HG03457 (cell line): ENCODE measurements around the gene ABCA2.

ENCODE experiments used
- ATAC-seq: cut with Tn5 transposase; IDR thresholded peaks from one replicate; pipeline ENCODE4 v1.9.1; 2021; ENCODE audit warnings: moderate number of reproducible peaks; ENCODE audit not compliant: unreplicated experiment

Gene ABCA2

GRCh38 chr9:136969150-136969549 lies 58.9 kb downstream of the ABCA2 start:
- no peak for ATAC-seq

GRCh38 chr9:136968333-136969127 lies 59.5 kb downstream of the ABCA2 start:
- ATAC-seq = no peak

- no peak for ATAC-seq
Observed at GRCh38 chr9:136965771-136966484, 62.1 kb downstream of the ABCA2 start.

- ATAC-seq = no peak
Observed at GRCh38 chr9:136964833-136965422, 63.1 kb downstream of the ABCA2 start.

- no peak for ATAC-seq
Observed at GRCh38 chr9:136964171-136964689, 63.8 kb downstream of the ABCA2 start.

- no peak for ATAC-seq
Observed at GRCh38 chr9:136963751-136964150, 64.3 kb downstream of the ABCA2 start.

- no peak for ATAC-seq
Observed at GRCh38 chr9:136963341-136963740, 64.7 kb downstream of the ABCA2 start.

GRCh38 chr9:136962701-136963248 lies 65.3 kb downstream of the ABCA2 start:
- ATAC-seq = no peak

- no peak for ATAC-seq
Observed at GRCh38 chr9:136962163-136962562, 65.9 kb downstream of the ABCA2 start.

GRCh38 chr9:136961279-136962065 lies 66.6 kb downstream of the ABCA2 start:
- ATAC-seq = no peak

- no peak for ATAC-seq
Observed at GRCh38 chr9:136960938-136961275, 67.1 kb downstream of the ABCA2 start.

- ATAC-seq = no peak
Observed at GRCh38 chr9:136960212-136960937, 67.7 kb downstream of the ABCA2 start.

GRCh38 chr9:136958898-136959850 lies 68.9 kb downstream of the ABCA2 start:
- ATAC-seq = no peak

GRCh38 chr9:136958473-136958872 lies 69.6 kb downstream of the ABCA2 start:
- ATAC-seq = no peak

- ATAC-seq = no peak
Observed at GRCh38 chr9:136957901-136958300, 70.1 kb downstream of the ABCA2 start.

GRCh38 chr9:136957461-136957860 lies 70.6 kb downstream of the ABCA2 start:
- ATAC-seq = no peak
